ENCODE results near the gene DNAJB8. TPM values are rescaled to one million over a fixed set of nuclear protein-coding genes. Genes with fewer than 3 reads are reported as not detected.

DNAJB8 gene
- total and polyA plus RNA-seq, 2 experiments from 2014 or later: not detected

DNA sequence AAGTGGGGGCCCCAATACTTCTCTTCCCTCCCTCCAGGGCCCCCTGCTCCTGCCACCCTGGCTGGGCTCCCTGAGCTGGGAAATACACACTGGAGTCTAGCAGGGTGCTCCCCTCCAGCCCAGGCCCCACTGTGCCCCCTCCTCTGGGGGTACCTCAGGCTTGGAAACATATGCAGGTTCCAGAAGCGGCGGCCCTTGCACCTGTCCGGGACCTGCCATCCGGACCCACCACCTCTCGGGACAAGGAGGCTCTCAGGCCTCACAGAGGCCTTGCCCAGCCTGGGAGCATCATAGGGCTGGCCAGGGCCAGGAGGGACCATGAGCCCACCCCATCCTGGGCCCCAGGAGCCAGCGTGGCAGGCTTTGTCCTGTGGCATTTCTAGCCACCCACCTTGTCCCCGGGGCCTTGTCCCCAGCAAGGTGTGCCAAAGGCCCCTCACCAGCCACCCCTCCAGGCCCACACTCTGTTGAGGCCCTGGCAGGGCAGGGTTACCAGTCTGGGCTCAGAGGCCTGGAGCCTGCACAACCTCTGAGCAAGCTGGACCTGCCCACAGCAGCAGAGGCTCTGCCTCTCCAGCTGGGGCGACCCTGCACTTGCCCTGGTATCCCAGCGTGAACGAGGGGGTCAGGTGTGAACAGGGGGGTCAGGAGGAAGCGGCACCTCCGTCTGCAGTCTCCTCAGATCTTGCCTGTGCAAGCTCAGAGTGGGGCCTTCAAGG is 45.8 kb downstream of the DNAJB8 start:
- Histone ChIP-seq H3K4me3 (no peak overlapping the region), H3K27ac (no peak overlapping the region), H3K4me1 (ENCODE audit: low read depth) (peaks cover 9% of the 10 kb centered on the region), H3K27me3 (peaks cover 5% of the 10 kb centered on the region), H3K9me3 (ENCODE audit: low read depth) (no peaks in the 10 kb centered on the region), H3K36me3 (no peaks in the 10 kb centered on the region)
- TF ChIP-seq, protein P1, sequence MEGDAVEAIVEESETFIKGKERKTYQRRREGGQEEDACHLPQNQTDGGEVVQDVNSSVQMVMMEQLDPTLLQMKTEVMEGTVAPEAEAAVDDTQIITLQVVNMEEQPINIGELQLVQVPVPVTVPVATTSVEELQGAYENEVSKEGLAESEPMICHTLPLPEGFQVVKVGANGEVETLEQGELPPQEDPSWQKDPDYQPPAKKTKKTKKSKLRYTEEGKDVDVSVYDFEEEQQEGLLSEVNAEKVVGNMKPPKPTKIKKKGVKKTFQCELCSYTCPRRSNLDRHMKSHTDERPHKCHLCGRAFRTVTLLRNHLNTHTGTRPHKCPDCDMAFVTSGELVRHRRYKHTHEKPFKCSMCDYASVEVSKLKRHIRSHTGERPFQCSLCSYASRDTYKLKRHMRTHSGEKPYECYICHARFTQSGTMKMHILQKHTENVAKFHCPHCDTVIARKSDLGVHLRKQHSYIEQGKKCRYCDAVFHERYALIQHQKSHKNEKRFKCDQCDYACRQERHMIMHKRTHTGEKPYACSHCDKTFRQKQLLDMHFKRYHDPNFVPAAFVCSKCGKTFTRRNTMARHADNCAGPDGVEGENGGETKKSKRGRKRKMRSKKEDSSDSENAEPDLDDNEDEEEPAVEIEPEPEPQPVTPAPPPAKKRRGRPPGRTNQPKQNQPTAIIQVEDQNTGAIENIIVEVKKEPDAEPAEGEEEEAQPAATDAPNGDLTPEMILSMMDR (IDR thresholded peaks at IDR 0.05; ENCODE audit: low read depth, low read length): no peak
- DNase-seq (ENCODE audit: low read depth in 1 of 2, low spot score in 1 of 2): no peak

DNA sequence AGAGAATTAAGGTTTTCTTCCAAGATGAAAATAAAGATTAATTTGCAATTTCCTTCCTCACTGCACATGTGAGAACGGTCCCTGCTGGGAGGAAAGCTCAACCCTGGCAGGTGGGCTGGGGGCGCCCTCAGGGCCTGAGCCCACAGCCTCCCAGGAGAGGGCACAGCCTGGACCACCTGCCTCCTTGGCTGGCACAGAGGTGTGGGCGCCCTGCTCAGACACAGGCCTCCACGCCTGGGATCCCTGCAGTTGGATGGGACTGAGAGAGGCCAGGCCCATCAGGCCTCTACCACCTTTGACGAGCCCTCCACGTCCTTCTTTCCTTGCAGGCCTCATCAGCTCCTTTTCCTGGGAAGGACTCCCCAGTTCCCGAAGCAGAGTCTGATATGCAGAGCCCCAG is 46.4 kb downstream of the DNAJB8 start:
- no peak overlapping the region for H3K4me3 ChIP-seq
- no peak overlapping the region for H3K27ac ChIP-seq
- no peaks in the 10 kb centered on the region for H3K27me3 ChIP-seq
- TF ChIP-seq, protein P1 (IDR thresholded peaks at IDR 0.05; ENCODE audit: low read depth, low read length): no peak
- H3K4me1 ChIP-seq (ENCODE audit: low read depth): peaks cover 9% of the 10 kb centered on the region
- H3K36me3 ChIP-seq: no peaks in the 10 kb centered on the region
- no peak for DNase-seq (ENCODE audit: low read depth in 1 of 2, low spot score in 1 of 2)
- no peaks in the 10 kb centered on the region for H3K9me3 ChIP-seq (ENCODE audit: low read depth)

DNA sequence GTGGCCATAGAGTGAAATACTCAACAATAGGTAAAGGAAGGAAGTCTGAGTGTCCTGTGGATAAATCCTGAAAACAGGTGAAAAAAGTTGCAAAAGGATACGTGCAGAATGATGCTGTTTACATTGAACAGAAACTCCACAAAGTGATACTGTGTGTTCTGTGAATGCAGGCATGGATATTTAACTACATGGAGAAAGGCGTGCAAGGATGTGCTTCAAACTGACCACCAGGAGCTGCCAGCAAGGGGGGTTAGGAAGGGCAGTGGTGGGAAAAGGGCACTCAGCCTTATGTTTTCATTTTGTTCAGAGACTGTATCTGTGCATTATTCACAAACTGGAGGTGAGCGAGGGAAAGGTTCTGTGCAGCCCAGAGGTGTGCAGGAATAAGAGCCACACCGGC is 47.4 kb downstream of the DNAJB8 start:
- Histone ChIP-seq H3K27ac (no peak overlapping the region), H3K4me1 (ENCODE audit: low read depth) (peaks cover 9% of the 10 kb centered on the region), H3K4me3 (no peak overlapping the region), H3K27me3 (no peaks in the 10 kb centered on the region), H3K36me3 (no peaks in the 10 kb centered on the region), H3K9me3 (ENCODE audit: low read depth) (no peaks in the 10 kb centered on the region)
- no peak for DNase-seq (ENCODE audit: low read depth in 1 of 2, low spot score in 1 of 2)
- TF ChIP-seq, protein P1 (IDR thresholded peaks at IDR 0.05; ENCODE audit: low read depth, low read length): no peak

DNA sequence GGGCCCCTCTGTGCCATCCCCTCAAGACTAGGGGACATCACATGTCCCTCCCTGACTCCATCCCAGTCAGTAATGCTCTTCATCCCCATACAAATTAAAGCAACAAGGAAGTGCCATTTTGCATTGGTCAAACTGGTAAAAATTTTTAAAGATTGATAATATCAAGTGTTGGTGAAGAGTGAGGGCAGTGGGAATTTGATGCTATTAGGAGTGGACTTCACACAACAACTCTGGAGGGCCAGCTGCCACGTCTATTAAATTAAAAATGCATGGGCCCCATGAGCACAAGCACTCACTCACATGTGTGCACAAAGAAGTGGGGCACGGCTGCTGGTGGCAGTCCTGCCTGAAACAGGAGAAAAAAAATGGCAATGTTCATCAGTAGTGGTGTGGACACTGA is 47.8 kb downstream of the DNAJB8 start:
- no peak overlapping the region for H3K27ac ChIP-seq
- no peaks in the 10 kb centered on the region for H3K27me3 ChIP-seq
- DNase-seq (ENCODE audit: low read depth in 1 of 2, low spot score in 1 of 2): no peak
- H3K9me3 ChIP-seq (ENCODE audit: low read depth): no peaks in the 10 kb centered on the region
- peaks cover 9% of the 10 kb centered on the region for H3K4me1 ChIP-seq (ENCODE audit: low read depth)
- H3K36me3 ChIP-seq: no peaks in the 10 kb centered on the region
- H3K4me3 ChIP-seq: no peak overlapping the region
- TF ChIP-seq, protein P1 (IDR thresholded peaks at IDR 0.05; ENCODE audit: low read depth, low read length): no peak

DNA sequence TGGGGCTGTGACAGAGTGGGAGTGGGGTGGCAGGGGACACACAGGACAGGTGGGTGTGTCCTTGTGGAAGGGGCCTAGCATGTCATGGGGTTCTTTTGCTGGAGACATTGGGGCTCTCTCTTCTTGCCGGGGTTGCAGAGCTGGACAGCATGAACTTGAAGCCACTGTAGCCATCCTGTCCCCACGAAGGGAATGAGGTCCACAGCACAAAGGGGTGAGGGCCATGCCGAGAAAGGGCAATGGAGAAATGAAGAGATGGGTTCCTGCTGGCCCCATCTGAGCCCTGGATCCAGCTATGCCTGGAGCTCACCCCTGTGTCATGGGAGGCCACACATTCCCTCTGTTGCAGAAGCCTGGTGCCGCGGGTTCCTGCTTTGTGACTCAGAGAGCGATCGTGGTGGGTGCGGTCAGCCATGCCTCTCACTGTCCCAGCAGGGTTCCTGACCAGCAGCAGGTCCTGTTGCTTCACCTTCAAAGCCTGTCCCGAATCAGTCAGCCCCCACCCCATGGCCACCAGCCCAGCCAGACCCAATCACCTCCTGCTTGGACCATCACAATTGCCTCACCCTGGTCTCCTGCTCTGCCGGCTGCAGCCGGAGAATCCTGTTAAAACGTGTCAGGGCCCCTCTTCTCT is 50.0 kb downstream of the DNAJB8 start:
- peaks cover 25% of the 10 kb centered on the region for H3K4me1 ChIP-seq (ENCODE audit: low read depth)
- peak in 1 of 2 donors; percentile 68 for DNase-seq (ENCODE audit: low read depth in 1 of 2, low spot score in 1 of 2)
- no peaks in the 10 kb centered on the region for H3K9me3 ChIP-seq (ENCODE audit: low read depth)
- no peaks in the 10 kb centered on the region for H3K36me3 ChIP-seq
- no peak overlapping the region for H3K4me3 ChIP-seq
- H3K27me3 ChIP-seq: no peaks in the 10 kb centered on the region
- TF ChIP-seq, protein P1 (IDR thresholded peaks at IDR 0.05; ENCODE audit: low read depth, low read length): no peak
- no peak overlapping the region for H3K27ac ChIP-seq

Data from cardiac muscle cell (in vitro differentiated cells and primary cell).